ENCODE measurements around the gene TAF4B. TPM values are rescaled to one million over a fixed set of nuclear protein-coding genes. Genes with fewer than 3 reads are reported as not detected.

TAF4B gene
- total and polyA plus RNA-seq, 9 of the 15 experiments (the other 6 are each of a cell fraction or from before 2014, with no cell fraction given) = 4.5 to 25.3 (median 20.5) TPM

- TF ChIP-seq ZBTB49 (CRISPR knock-in tag; IDR thresholded peaks at IDR 0.05; ENCODE audit: borderline replicate concordance) = no peak
- no peak for TF ChIP-seq HCFC1 (IDR thresholded peaks at IDR 0.05; ENCODE audit: low read depth, low read length)
- TF ChIP-seq MCM5 (IDR thresholded peaks at IDR 0.05; ENCODE audit: low read depth) = no peak
- no peak for TF ChIP-seq ZNF655 (CRISPR knock-in tag; IDR thresholded peaks at IDR 0.05)
- TF ChIP-seq ZNF766 (CRISPR knock-in tag; conservative IDR thresholded peaks at IDR 0.05) = no peak
- peak; percentile 52; the same call in 1 of the 2 replicates for TF ChIP-seq HDAC2 (IDR thresholded peaks at IDR 0.05)
- no peak for TF ChIP-seq MLX (CRISPR knock-in tag; conservative IDR thresholded peaks at IDR 0.05)
- TF ChIP-seq POLR2B (IDR thresholded peaks at IDR 0.05; ENCODE audit: low read depth, partially characterized antibody) = no peak
- no peak for TF ChIP-seq ILF3 (IDR thresholded peaks at IDR 0.05; ENCODE audit: borderline replicate concordance)
- no peak for TF ChIP-seq KLF10 (CRISPR knock-in tag; IDR thresholded peaks at IDR 0.05)
- no peak for TF ChIP-seq YY1 (IDR thresholded peaks at IDR 0.05; ENCODE audit: borderline replicate concordance in 1 of 3, control insufficient read depth in 1 of 3, extremely low read depth in 1 of 3, insufficient read depth in 3 of 3, insufficient read length in 1 of 3, insufficient replicate concordance in 2 of 3, low read depth in 1 of 3, low read length in 2 of 3)
- TF ChIP-seq SMARCA5 (IDR thresholded peaks at IDR 0.05) = 0 out of 2 replicates have a peak, but pooled peaks have one; percentile 35
- peak; percentile 46 for TF ChIP-seq CHD4 (IDR thresholded peaks at IDR 0.05; ENCODE audit: insufficient read depth, insufficient replicate concordance, low read depth, low read length, poor library complexity, severe bottlenecking)
- no peak for TF ChIP-seq TAF1 (IDR thresholded peaks at IDR 0.05; ENCODE audit: control insufficient read depth, extremely low read depth, insufficient read depth, low read length, severe bottlenecking)
- no peak for TF ChIP-seq NR2F6 (CRISPR knock-in tag; IDR thresholded peaks at IDR 0.05)
- TF ChIP-seq, protein P1, sequence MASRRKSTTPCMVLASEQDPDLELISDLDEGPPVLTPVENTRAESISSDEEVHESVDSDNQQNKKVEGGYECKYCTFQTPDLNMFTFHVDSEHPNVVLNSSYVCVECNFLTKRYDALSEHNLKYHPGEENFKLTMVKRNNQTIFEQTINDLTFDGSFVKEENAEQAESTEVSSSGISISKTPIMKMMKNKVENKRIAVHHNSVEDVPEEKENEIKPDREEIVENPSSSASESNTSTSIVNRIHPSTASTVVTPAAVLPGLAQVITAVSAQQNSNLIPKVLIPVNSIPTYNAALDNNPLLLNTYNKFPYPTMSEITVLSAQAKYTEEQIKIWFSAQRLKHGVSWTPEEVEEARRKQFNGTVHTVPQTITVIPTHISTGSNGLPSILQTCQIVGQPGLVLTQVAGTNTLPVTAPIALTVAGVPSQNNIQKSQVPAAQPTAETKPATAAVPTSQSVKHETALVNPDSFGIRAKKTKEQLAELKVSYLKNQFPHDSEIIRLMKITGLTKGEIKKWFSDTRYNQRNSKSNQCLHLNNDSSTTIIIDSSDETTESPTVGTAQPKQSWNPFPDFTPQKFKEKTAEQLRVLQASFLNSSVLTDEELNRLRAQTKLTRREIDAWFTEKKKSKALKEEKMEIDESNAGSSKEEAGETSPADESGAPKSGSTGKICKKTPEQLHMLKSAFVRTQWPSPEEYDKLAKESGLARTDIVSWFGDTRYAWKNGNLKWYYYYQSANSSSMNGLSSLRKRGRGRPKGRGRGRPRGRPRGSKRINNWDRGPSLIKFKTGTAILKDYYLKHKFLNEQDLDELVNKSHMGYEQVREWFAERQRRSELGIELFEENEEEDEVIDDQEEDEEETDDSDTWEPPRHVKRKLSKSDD (conservative IDR thresholded peaks at IDR 0.05; ENCODE audit: low read length) = no peak
- TF ChIP-seq PRMT5 (CRISPR knock-in tag; IDR thresholded peaks at IDR 0.05) = no peak
- TF ChIP-seq RBM25 (IDR thresholded peaks at IDR 0.05; ENCODE audit: low read depth, low read length, severe bottlenecking) = peak; percentile 98
- TF ChIP-seq, protein P2, sequence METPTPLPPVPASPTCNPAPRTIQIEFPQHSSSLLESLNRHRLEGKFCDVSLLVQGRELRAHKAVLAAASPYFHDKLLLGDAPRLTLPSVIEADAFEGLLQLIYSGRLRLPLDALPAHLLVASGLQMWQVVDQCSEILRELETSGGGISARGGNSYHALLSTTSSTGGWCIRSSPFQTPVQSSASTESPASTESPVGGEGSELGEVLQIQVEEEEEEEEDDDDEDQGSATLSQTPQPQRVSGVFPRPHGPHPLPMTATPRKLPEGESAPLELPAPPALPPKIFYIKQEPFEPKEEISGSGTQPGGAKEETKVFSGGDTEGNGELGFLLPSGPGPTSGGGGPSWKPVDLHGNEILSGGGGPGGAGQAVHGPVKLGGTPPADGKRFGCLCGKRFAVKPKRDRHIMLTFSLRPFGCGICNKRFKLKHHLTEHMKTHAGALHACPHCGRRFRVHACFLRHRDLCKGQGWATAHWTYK (CRISPR knock-in tag; IDR thresholded peaks at IDR 0.05) = no peak
- peak; percentile 20 to 70; a peak in 3 of 4 replicates for TF ChIP-seq KDM1A (IDR thresholded peaks at IDR 0.05)
Observed at GRCh38 chr18:26362021-26362420, 135.8 kb downstream of the TAF4B start (continued).
